K562 (cell line): ENCODE measurements around the gene UCHL1. TPM values are rescaled to one million over a fixed set of nuclear protein-coding genes. Genes with fewer than 3 reads are reported as not detected.
A peak's percentile ranks its signal among the peaks of the same experiment; 100 is the strongest.

Experiments used
- ATAC-seq: fragments of 200-7000 bp; cut with Tn5 transposase; 3 replicates; pipeline ENCODE4 v1.9.1; 2020; ENCODE audit warnings: moderate library complexity
- BruUV-seq: library from RNA; stranded (reverse); fragments of 400-500 nt; replicated peaks from 2 replicates; lab custom pipeline; 2021; lab: Mats Ljungman, UMichigan
- CTCF ChIA-PET: fragments of 300-600 bp; formaldehyde crosslinking; extraction: SDS; loops from one replicate; lab custom pipeline; 2021; ENCODE audit warnings: low intra/inter-chr PET ratio; lab: Yijun Ruan, JAX
- POLR2A ChIA-PET: fragments of 300-600, 350-650 bp; sonication (Branson Sonifier 250); formaldehyde crosslinking; extraction: SDS; loops from one replicate; lab custom pipeline; 2021; ENCODE audit warnings: antibody characterized with exemption, inconsistent platforms; lab: Yijun Ruan, JAX
- DNase-seq, 4 experiments: peaks; one replicate each; pipeline versions ENCODE4 v3.0.0 to v3.0.0-alpha.2; 2011 to 2018; ENCODE audit warnings: low spot score in 3 of 4, mixed read lengths in 3 of 4; ENCODE audit errors: extremely low read depth in 1 of 4
- FAIRE-seq: peaks from 2 replicates; lab custom pipeline; 2011; peaks lifted over from hg19 to GRCh38; lab: Jason Lieb, UNC
- H2AFZ ChIP-seq: 2 replicates; pipeline ENCODE4 v1.6.0; 2011; ENCODE audit warnings: low read depth, low read length, control low read depth, inconsistent platforms
- H3K27ac ChIP-seq: fragments of 200-600 bp; 3 replicates; pipeline ENCODE4 v1.8.0; 2011; ENCODE audit warnings: low read depth, mild to moderate bottlenecking, control low read depth, inconsistent platforms, low read length, moderate library complexity, mixed read lengths; ENCODE audit errors: extremely low read depth
- H3K27me3 ChIP-seq, 2 experiments: fragments of 300-600 bp in 1 of 2; 2 replicates in 1 of 2; 3 replicates in 1 of 2; pipeline versions ENCODE4 v1.6.0 to v1.8.0; 2011; ENCODE audit warnings: inconsistent platforms in 2 of 2, low read length in 2 of 2, mild to moderate bottlenecking in 1 of 2, mixed read lengths in 1 of 2, moderate library complexity in 1 of 2; ENCODE audit not compliant: control insufficient read depth in 2 of 2, insufficient read depth in 2 of 2
- H3K36me3 ChIP-seq: fragments of 300-600 bp; 3 replicates; pipeline ENCODE4 v1.8.0; 2011; ENCODE audit warnings: mild to moderate bottlenecking, low read length, inconsistent platforms; ENCODE audit not compliant: control insufficient read depth, insufficient read depth
- H3K4me1 ChIP-seq, 2 experiments: fragments of 200-600 bp in 1 of 2; replicated peaks in 1 of 2; 2 replicates in 1 of 2; 3 replicates in 1 of 2; pipeline versions ENCODE4 v1.5.1 to v1.8.0; 2011; ENCODE audit warnings: inconsistent platforms in 2 of 2, low read length in 2 of 2, mild to moderate bottlenecking in 1 of 2, mixed read lengths in 1 of 2, moderate library complexity in 1 of 2; ENCODE audit not compliant: control insufficient read depth in 2 of 2, insufficient read depth in 2 of 2
- H3K4me2 ChIP-seq: 2 replicates; pipeline ENCODE4 v1.6.1; 2011; ENCODE audit warnings: low read length, control low read depth, inconsistent platforms, mixed read lengths; ENCODE audit not compliant: insufficient read depth
- H3K4me3 ChIP-seq: fragments of 200-600 bp; sonication (generic), shearing (Covaris generic); 2 replicates; pipeline ENCODE4 v1.5.1; 2016; ENCODE audit warnings: control low read depth, inconsistent platforms
- H3K79me2 ChIP-seq: fragments of 200-600 bp; 3 replicates; pipeline ENCODE4 v1.8.0; 2011; ENCODE audit warnings: low read length, inconsistent platforms; ENCODE audit not compliant: control insufficient read depth, insufficient read depth
- H3K9ac ChIP-seq, 2 experiments: 2 replicates each; pipeline versions ENCODE4 v1.6.0 to v1.6.1; 2011; ENCODE audit warnings: low read depth in 2 of 2, low read length in 2 of 2, control low read depth in 1 of 2, inconsistent platforms in 1 of 2, mild to moderate bottlenecking in 1 of 2, mixed read lengths in 1 of 2; ENCODE audit not compliant: insufficient read depth in 1 of 2
- H3K9me1 ChIP-seq: one replicate; pipeline ENCODE4 v1.6.0; 2011; ENCODE audit warnings: inconsistent platforms, mild to moderate bottlenecking, low read length, moderate library complexity; ENCODE audit not compliant: control insufficient read depth, insufficient read depth
- H3K9me3 ChIP-seq: replicated peaks from 2 replicates; pipeline ENCODE4 v1.5.1; 2011; ENCODE audit warnings: low read depth, low read length, inconsistent platforms; ENCODE audit not compliant: control insufficient read depth, insufficient read depth
- H4K20me1 ChIP-seq: replicated peaks from 2 replicates; pipeline ENCODE4 v1.6.1; 2011; ENCODE audit warnings: low read length, inconsistent platforms, mixed read lengths; ENCODE audit not compliant: control insufficient read depth, insufficient read depth
- KAT2B ChIP-seq: IDR thresholded peaks from one replicate; pipeline ENCODE4 v1.6.1; 2012; ENCODE audit warnings: low read depth, mild to moderate bottlenecking, control low read depth, inconsistent platforms, low read length, moderate library complexity
- KDM5B ChIP-seq: fragments of 200-600 bp; sonication (generic); IDR thresholded peaks from 2 replicates; pipeline ENCODE4 v1.6.1; 2012; ENCODE audit warnings: low read depth, mild to moderate bottlenecking, moderate library complexity, low read length, control low read depth, inconsistent platforms; ENCODE audit not compliant: insufficient replicate concordance
- MEIS2 ChIP-seq: fragments of 450-650 bp; IDR thresholded peaks from 2 replicates; pipeline ENCODE4 v1.6.1; 2014; ENCODE audit warnings: mild to moderate bottlenecking; ENCODE audit not compliant: partially characterized antibody
- ZNF511 ChIP-seq: sonication (generic); formaldehyde crosslinking; IDR thresholded peaks from 2 replicates; pipeline ENCODE4 v1.8.0; 2022; ENCODE audit warnings: mild to moderate bottlenecking, missing genetic modification reagents
- WGBS: fragments of 100-300 bp; shearing (Covaris generic); methylation state at CpG from one replicate; pipeline ENCODE4 v1.1.6; 2016; ENCODE audit warnings: low coverage, mixed read lengths; ENCODE audit not compliant: insufficient coverage; ENCODE audit errors: missing lambda C conversion rate; 5-methylcytosine and 5-hydroxymethylcytosine counted together
- in situ Hi-C: fragments of 300-500 bp; cut with MboI; formaldehyde crosslinking; loops from 4 replicates; pipeline ENCODE4 v1.15.0; 2018; ENCODE audit warnings: inconsistent platforms, mixed read lengths
- intact Hi-C: fragments of 100-400 bp; cut with micrococcal nuclease; formaldehyde crosslinking; loops from 2 replicates; pipeline ENCODE4 v1.14.2; 2022
- polyA plus RNA-seq, 8 experiments: library from polyadenylated mRNA; depleted of rRNA in 4 of 8; stranded (reverse) in 5 of 8; unstranded in 3 of 8; fragments of >200 nt; fragmentation: Nextera tagmentation in 2 of 8; fragmentation: Illumina TruSeq in 1 of 8; extraction: Ambion mirVana in 2 of 8; extraction: Trizol in 1 of 8; gene quantifications; 2 replicates each; pipeline versions ENCODE4 v1.2.1 to v1.2.3, GENCODE V29; 2011 to 2014; ENCODE audit warnings: inconsistent platforms in 1 of 8, missing spikeins in 1 of 8
- total RNA-seq, 7 experiments: library from RNA; depleted of rRNA in 6 of 7; stranded (reverse); fragments of >200 nt in 6 of 7; fragmentation: Illumina TruSeq in 2 of 7; extraction: Trizol in 2 of 7; gene quantifications; 2 replicates each; pipeline versions ENCODE4 v1.2.1 to v1.2.3, GENCODE V29; 2011 to 2021; ENCODE audit warnings: low replicate concordance in 1 of 7

The UCHL1 gene
- total and polyA plus RNA-seq, 9 of the 15 experiments (the other 6 are each of a cell fraction or from before 2014, with no cell fraction given): 0.42 TPM; not detected in 8

- TF ChIP-seq KAT2B (no peak), KDM5B (no peak)
These were observed 24.4 kb downstream of the UCHL1 start (continued) for GRCh38 chr4:41281038-41281634.

- DNase-seq (no peak), FAIRE-seq (no peak), ATAC-seq (no peak)
- Histone ChIP-seq H3K4me3 (no peak overlapping the region), H3K27me3 (no peaks in the 10 kb centered on the region), H3K4me1 (no peaks in the 10 kb centered on the region), H3K9ac (no peak overlapping the region), H3K27ac (no peak overlapping the region), H3K9me1 (no peaks in the 10 kb centered on the region), H3K9me3 (no peaks in the 10 kb centered on the region), H3K79me2 (no peaks in the 10 kb centered on the region), H4K20me1 (no peaks in the 10 kb centered on the region), H2AFZ (no peak overlapping the region), H3K36me3 (no peaks in the 10 kb centered on the region), H3K4me2 (no peak overlapping the region)
- TF ChIP-seq ZNF511 (CRISPR knock-in tag) (no peak), MEIS2 (peak; percentile 61)
- intact Hi-C loops (loop anchor here (5.0 kb wide), 1 partner anchor 1240 kb away; no protein-coding TSS in a partner anchor), in situ Hi-C loops (loop anchor here (10.0 kb wide), 2 partner anchors 372 to 602 kb away; no protein-coding TSS in a partner anchor)
- ChIA-PET CTCF (interaction anchor here (0.8 to 2.9 kb wide), 2 partner anchors 362 to 379 kb away, joined by 3 to 18 read pairs; no protein-coding TSS in a partner anchor), POLR2A (no interaction called here)
- BruUV-seq: no TSS peak
- WGBS: 5% methylated on average over 1 of the region's 1 CpG
These were observed 25.6 kb downstream of the UCHL1 start for GRCh38 chr4:41282366-41282765.
